ENCODE results near the gene HKDC1. TPM values are rescaled to one million over a fixed set of nuclear protein-coding genes. Genes with fewer than 3 reads are reported as not detected.

HKDC1 gene
- total RNA-seq, 2 experiments from 2014 or later, result 10.0 to 10.9 TPM

GRCh38 chr10:69208761-69209160, 11.4 kb upstream of the HKDC1 start:
- ChIA-PET POLR2A (no interaction called here), CTCF (interaction anchor here (0.6 to 0.9 kb wide), 2 partner anchors 18 to 148 kb away, joined by 4 to 5 read pairs; no protein-coding TSS in a partner anchor)
- no peak for DNase-seq
- Mint-ChIP-seq H3K9me3 (no peaks in the 10 kb centered on the region), H3K27ac (no peak overlapping the region), H3K4me1 (peaks cover 48% of the 10 kb centered on the region), H3K36me3 (ENCODE audit: low read depth) (peaks cover 43% of the 10 kb centered on the region), H3K4me3 (no peak overlapping the region), H3K27me3 (no peaks in the 10 kb centered on the region)

GRCh38 chr10:69209787-69210484, 10.2 kb upstream of the HKDC1 start:
- Mint-ChIP-seq H3K4me3 (no peak overlapping the region), H3K4me1 (peaks cover 52% of the 10 kb centered on the region), H3K36me3 (ENCODE audit: low read depth) (peaks cover 40% of the 10 kb centered on the region), H3K27ac (no peak overlapping the region), H3K9me3 (no peaks in the 10 kb centered on the region), H3K27me3 (no peaks in the 10 kb centered on the region)
- no peak for DNase-seq
- ChIA-PET POLR2A (no interaction called here), CTCF (interaction anchor here (0.6 kb wide), 2 partner anchors 181 to 269 kb away, joined by 3 to 4 read pairs; no protein-coding TSS in a partner anchor)

- H3K4me1 Mint-ChIP-seq, result peaks cover 57% of the 10 kb centered on the region
- no peak for DNase-seq
- peaks cover 30% of the 10 kb centered on the region for H3K36me3 Mint-ChIP-seq (ENCODE audit: low read depth)
- H3K9me3 Mint-ChIP-seq, result no peaks in the 10 kb centered on the region
- ChIA-PET POLR2A (no interaction called here), CTCF (interaction anchor here (2.0 to 2.6 kb wide), 2 partner anchors 12 to 14 kb away, joined by 6 to 9 read pairs; no protein-coding TSS in a partner anchor)
- no peak overlapping the region for H3K27ac Mint-ChIP-seq
- no peak overlapping the region for H3K4me3 Mint-ChIP-seq
- H3K27me3 Mint-ChIP-seq, result no peaks in the 10 kb centered on the region
Observed at GRCh38 chr10:69211104-69211503, 9.0 kb upstream of the HKDC1 start.

- ChIA-PET POLR2A (no interaction called here), CTCF (interaction anchor here (1.8 to 2.6 kb wide), 3 partner anchors 11 to 18 kb away, joined by 5 to 9 read pairs (median 6); no protein-coding TSS in a partner anchor)
- H3K36me3 Mint-ChIP-seq (ENCODE audit: low read depth), result peaks cover 26% of the 10 kb centered on the region
- no peak for DNase-seq
- H3K9me3 Mint-ChIP-seq, result no peaks in the 10 kb centered on the region
- H3K27ac Mint-ChIP-seq, result no peak overlapping the region
- no peaks in the 10 kb centered on the region for H3K27me3 Mint-ChIP-seq
- H3K4me3 Mint-ChIP-seq, result no peak overlapping the region
- peaks cover 57% of the 10 kb centered on the region for H3K4me1 Mint-ChIP-seq
Observed at GRCh38 chr10:69211524-69211923, 8.6 kb upstream of the HKDC1 start.

GRCh38 chr10:69213591-69214311, 6.4 kb upstream of the HKDC1 start:
- H3K9me3 Mint-ChIP-seq, result no peaks in the 10 kb centered on the region
- ChIA-PET CTCF (interaction anchor here (0.6 to 2.4 kb wide), 4 partner anchors 9 to 490 kb away, joined by 3 to 15 read pairs (median 4); no protein-coding TSS in a partner anchor), POLR2A (interaction anchor here (0.5 kb wide), 1 partner anchor 138 kb away, joined by 5 read pairs; no protein-coding TSS in a partner anchor)
- no peaks in the 10 kb centered on the region for H3K27me3 Mint-ChIP-seq
- peak overlapping the region; percentile 88 for H3K27ac Mint-ChIP-seq
- peaks cover 47% of the 10 kb centered on the region for H3K4me1 Mint-ChIP-seq
- peaks cover 7% of the 10 kb centered on the region for H3K36me3 Mint-ChIP-seq (ENCODE audit: low read depth)
- no peak for DNase-seq
- no peak overlapping the region for H3K4me3 Mint-ChIP-seq

- Mint-ChIP-seq H3K27me3 (no peaks in the 10 kb centered on the region), H3K9me3 (no peaks in the 10 kb centered on the region), H3K4me1 (peaks cover 47% of the 10 kb centered on the region), H3K27ac (peak overlapping the region; percentile 88), H3K36me3 (ENCODE audit: low read depth) (no peaks in the 10 kb centered on the region), H3K4me3 (peak overlapping the region; percentile 2)
- CTCF ChIA-PET, result interaction anchor here (0.7 to 2.4 kb wide), 4 partner anchors 9 to 210 kb away, joined by 3 to 15 read pairs (median 3); no protein-coding TSS in a partner anchor
- POLR2A ChIA-PET, result no interaction called here
- no peak for DNase-seq
Observed at GRCh38 chr10:69214666-69215131, 5.4 kb upstream of the HKDC1 start.

GRCh38 chr10:69215405-69216171, 4.5 kb upstream of the HKDC1 start:
- POLR2A ChIA-PET, result no interaction called here
- H3K4me3 Mint-ChIP-seq, result peak overlapping the region; percentile 61
- peak overlapping the region; percentile 88 for H3K27ac Mint-ChIP-seq
- peak; percentile 60 for DNase-seq
- no peaks in the 10 kb centered on the region for H3K27me3 Mint-ChIP-seq
- CTCF ChIA-PET, result interaction anchor here (0.6 to 2.4 kb wide), 6 partner anchors 8 to 211 kb away, joined by 3 to 15 read pairs (median 3); no protein-coding TSS in a partner anchor
- H3K9me3 Mint-ChIP-seq, result no peaks in the 10 kb centered on the region
- peaks cover 46% of the 10 kb centered on the region for H3K4me1 Mint-ChIP-seq
- no peaks in the 10 kb centered on the region for H3K36me3 Mint-ChIP-seq (ENCODE audit: low read depth)

- Mint-ChIP-seq H3K4me1 (peaks cover 52% of the 10 kb centered on the region), H3K36me3 (ENCODE audit: low read depth) (no peaks in the 10 kb centered on the region), H3K9me3 (no peaks in the 10 kb centered on the region), H3K4me3 (no peak overlapping the region), H3K27me3 (no peaks in the 10 kb centered on the region), H3K27ac (no peak overlapping the region)
- POLR2A ChIA-PET, result no interaction called here
- CTCF ChIA-PET, result interaction anchor here (0.7 to 2.7 kb wide), 5 partner anchors 10 to 176 kb away, joined by 3 to 11 read pairs (median 4); no protein-coding TSS in a partner anchor
- DNase-seq, result no peak
Observed at GRCh38 chr10:69216577-69217118, 3.5 kb upstream of the HKDC1 start.

- no peaks in the 10 kb centered on the region for H3K36me3 Mint-ChIP-seq (ENCODE audit: low read depth)
- no peak overlapping the region for H3K27ac Mint-ChIP-seq
- DNase-seq, result no peak
- H3K4me1 Mint-ChIP-seq, result peaks cover 55% of the 10 kb centered on the region
- H3K27me3 Mint-ChIP-seq, result no peaks in the 10 kb centered on the region
- CTCF ChIA-PET, result interaction anchor here (0.8 to 2.7 kb wide), 3 partner anchors 9 to 176 kb away, joined by 3 to 11 read pairs (median 4); no protein-coding TSS in a partner anchor
- H3K4me3 Mint-ChIP-seq, result no peak overlapping the region
- POLR2A ChIA-PET, result no interaction called here
- no peaks in the 10 kb centered on the region for H3K9me3 Mint-ChIP-seq
Observed at GRCh38 chr10:69217119-69217754, 2.9 kb upstream of the HKDC1 start.

GRCh38 chr10:69218831-69219230, 1.3 kb upstream of the HKDC1 start:
- Mint-ChIP-seq H3K36me3 (ENCODE audit: low read depth) (no peaks in the 10 kb centered on the region), H3K27ac (no peak overlapping the region), H3K9me3 (no peaks in the 10 kb centered on the region), H3K4me3 (no peak overlapping the region), H3K27me3 (no peaks in the 10 kb centered on the region), H3K4me1 (peaks cover 61% of the 10 kb centered on the region)
- ChIA-PET CTCF (interaction anchor here (2.7 kb wide), 1 partner anchor 13 kb away, joined by 11 read pairs; no protein-coding TSS in a partner anchor), POLR2A (no interaction called here)
- DNase-seq, result no peak

- Mint-ChIP-seq H3K9me3 (no peaks in the 10 kb centered on the region), H3K27ac (no peak overlapping the region), H3K36me3 (ENCODE audit: low read depth) (no peaks in the 10 kb centered on the region), H3K27me3 (no peaks in the 10 kb centered on the region), H3K4me3 (no peak overlapping the region), H3K4me1 (peaks cover 56% of the 10 kb centered on the region)
- DNase-seq, result no peak
- POLR2A ChIA-PET, result no interaction called here
- CTCF ChIA-PET, result interaction anchor here (0.6 to 1.2 kb wide), 5 partner anchors 9 to 233 kb away, joined by 3 read pairs; no protein-coding TSS in a partner anchor
Observed at GRCh38 chr10:69220507-69220906, 375 bp downstream of the HKDC1 start.

Data from activated CD4-positive, alpha-beta T cell treated with anti-CD3 and anti-CD28 coated beads, Interleukin-2, amount 10 ng/mL, durations not matched to agents 7 days and 5 days (primary cell).